ENCODE data around the gene ARHGEF28.

Gene ARHGEF28

GRCh38 chr5:73776405-73776804 is 150.4 kb downstream of the ARHGEF28 start:
- no peak for DNase-seq (ENCODE audit: extremely low spot score)
- ChIA-PET POLR2A (no interaction called here), CTCF (no interaction called here)
- TF ChIP-seq CTCF (IDR thresholded peaks at IDR 0.05; ENCODE audit: control extremely low read depth, extremely low read depth, low read depth, missing control alignments), result no peak

GRCh38 chr5:73777192-73777591 is 151.2 kb downstream of the ARHGEF28 start:
- CTCF ChIA-PET, result interaction anchor here (1.0 kb wide), 1 partner anchor 18 kb away, joined by 3 read pairs; no protein-coding TSS in a partner anchor
- DNase-seq (ENCODE audit: extremely low spot score), result no peak
- POLR2A ChIA-PET, result no interaction called here
- TF ChIP-seq CTCF (IDR thresholded peaks at IDR 0.05; ENCODE audit: control extremely low read depth, extremely low read depth, low read depth, missing control alignments), result no peak

GRCh38 chr5:73780302-73781080 is 154.5 kb downstream of the ARHGEF28 start:
- DNase-seq (ENCODE audit: extremely low spot score), result no peak
- ChIA-PET POLR2A (no interaction called here), CTCF (interaction anchor here (1.3 to 1.8 kb wide), 4 partner anchors 8 to 190 kb away, joined by 3 to 4 read pairs (median 3); no protein-coding TSS in a partner anchor)
- no peak for TF ChIP-seq CTCF (IDR thresholded peaks at IDR 0.05; ENCODE audit: control extremely low read depth, extremely low read depth, low read depth, missing control alignments)

- no peak for TF ChIP-seq CTCF (IDR thresholded peaks at IDR 0.05; ENCODE audit: control extremely low read depth, extremely low read depth, low read depth, missing control alignments)
- DNase-seq (ENCODE audit: extremely low spot score), result no peak
- POLR2A ChIA-PET, result no interaction called here
- CTCF ChIA-PET, result interaction anchor here (0.8 to 1.9 kb wide), 5 partner anchors 12 to 725 kb away, joined by 3 to 7 read pairs (median 3); no protein-coding TSS in a partner anchor
These were observed 155.2 kb downstream of the ARHGEF28 start for GRCh38 chr5:73781107-73781768.

GRCh38 chr5:73783828-73784227 is 157.8 kb downstream of the ARHGEF28 start:
- CTCF ChIA-PET, result interaction anchor here (1.0 to 3.0 kb wide), 4 partner anchors 9 to 220 kb away, joined by 3 to 27 read pairs (median 8); no protein-coding TSS in a partner anchor
- no peak for DNase-seq (ENCODE audit: extremely low spot score)
- POLR2A ChIA-PET, result no interaction called here
- no peak for TF ChIP-seq CTCF (IDR thresholded peaks at IDR 0.05; ENCODE audit: control extremely low read depth, extremely low read depth, low read depth, missing control alignments)

- ChIA-PET CTCF (interaction anchor here (11.4 kb wide), 1 partner anchor 196 kb away, joined by 341 read pairs; no protein-coding TSS in a partner anchor), POLR2A (no interaction called here)
- DNase-seq (ENCODE audit: extremely low spot score), result no peak
- TF ChIP-seq CTCF (IDR thresholded peaks at IDR 0.05; ENCODE audit: control extremely low read depth, extremely low read depth, low read depth, missing control alignments), result no peak
These were observed 160.2 kb downstream of the ARHGEF28 start for GRCh38 chr5:73786043-73786831.
